Karpas-422 (cell line): Measurements from ENCODE around the gene ANKFY1. TPM values are rescaled to one million over a fixed set of nuclear protein-coding genes. Genes with fewer than 3 reads are reported as not detected.

ENCODE experiments used
- DNase-seq: peaks from one replicate; pipeline ENCODE4 v3.0.0-alpha.2; 2015
- H2AFZ ChIP-seq: fragments of 200-600 bp; sonication (generic); 2 replicates; pipeline ENCODE4 v1.6.1; 2014; ENCODE audit warnings: antibody characterized with exemption, low read length, mixed read lengths
- H3K27ac ChIP-seq: fragments of 200-600 bp; sonication (generic); 2 replicates; pipeline ENCODE4 v1.5.1; 2014; ENCODE audit warnings: mild to moderate bottlenecking, low read length, moderate library complexity
- H3K27me3 ChIP-seq: fragments of 200-600 bp; sonication (generic); 2 replicates; pipeline ENCODE4 v1.6.1; 2014; ENCODE audit warnings: low read length, mixed read lengths
- H3K36me3 ChIP-seq: fragments of 200-600 bp; sonication (generic); 2 replicates; pipeline ENCODE4 v1.6.1; 2014; ENCODE audit warnings: low read length, mixed read lengths; ENCODE audit not compliant: insufficient read depth
- H3K4me1 ChIP-seq: fragments of 200-600 bp; sonication (generic); 2 replicates; pipeline ENCODE4 v1.6.1; 2014; ENCODE audit warnings: mild to moderate bottlenecking, low read length, mixed read lengths
- H3K4me2 ChIP-seq: fragments of 200-600 bp; sonication (generic); 2 replicates; pipeline ENCODE4 v1.6.1; 2014; ENCODE audit warnings: low read length, low read depth, mild to moderate bottlenecking; ENCODE audit not compliant: poor library complexity, severe bottlenecking
- H3K4me3 ChIP-seq: fragments of 200-600 bp; sonication (generic); 2 replicates; pipeline ENCODE4 v1.5.1; 2014; ENCODE audit warnings: mild to moderate bottlenecking, antibody characterized with exemption, low read length, mixed read lengths
- H3K79me2 ChIP-seq: fragments of 200-600 bp; sonication (generic); 2 replicates; pipeline ENCODE4 v1.6.1; 2014; ENCODE audit warnings: mild to moderate bottlenecking, low read length, mixed read lengths
- H3K9ac ChIP-seq: fragments of 200-600 bp; sonication (generic); 2 replicates; pipeline ENCODE4 v1.6.0; 2014; ENCODE audit warnings: low read length
- H3K9me2 ChIP-seq: fragments of 200-600 bp; sonication (generic), shearing (Covaris generic); replicated peaks from 2 replicates; pipeline ENCODE4 v1.6.0; 2014; ENCODE audit warnings: mild to moderate bottlenecking, low read length, moderate library complexity; ENCODE audit not compliant: insufficient read depth
- H3K9me3 ChIP-seq: fragments of 300-700, 200-600 bp; sonication (generic); 2 replicates; pipeline ENCODE4 v1.6.1; 2014; ENCODE audit warnings: low read length, mixed read lengths
- H4K20me1 ChIP-seq: fragments of 200-600 bp; sonication (generic); 2 replicates; pipeline ENCODE4 v1.6.1; 2014; ENCODE audit warnings: mild to moderate bottlenecking, antibody characterized with exemption, low read length, low read depth; ENCODE audit not compliant: insufficient read depth
- total RNA-seq: library from RNA; depleted of rRNA; stranded (reverse); fragments of >200 nt; shearing (Covaris generic); gene quantifications from 2 replicates; pipeline ENCODE4 v1.2.3, GENCODE V29; 2014; ENCODE audit warnings: low replicate concordance

The ANKFY1 gene
- total RNA-seq, 1 experiment from 2014 or later: 34.4 TPM

DNA sequence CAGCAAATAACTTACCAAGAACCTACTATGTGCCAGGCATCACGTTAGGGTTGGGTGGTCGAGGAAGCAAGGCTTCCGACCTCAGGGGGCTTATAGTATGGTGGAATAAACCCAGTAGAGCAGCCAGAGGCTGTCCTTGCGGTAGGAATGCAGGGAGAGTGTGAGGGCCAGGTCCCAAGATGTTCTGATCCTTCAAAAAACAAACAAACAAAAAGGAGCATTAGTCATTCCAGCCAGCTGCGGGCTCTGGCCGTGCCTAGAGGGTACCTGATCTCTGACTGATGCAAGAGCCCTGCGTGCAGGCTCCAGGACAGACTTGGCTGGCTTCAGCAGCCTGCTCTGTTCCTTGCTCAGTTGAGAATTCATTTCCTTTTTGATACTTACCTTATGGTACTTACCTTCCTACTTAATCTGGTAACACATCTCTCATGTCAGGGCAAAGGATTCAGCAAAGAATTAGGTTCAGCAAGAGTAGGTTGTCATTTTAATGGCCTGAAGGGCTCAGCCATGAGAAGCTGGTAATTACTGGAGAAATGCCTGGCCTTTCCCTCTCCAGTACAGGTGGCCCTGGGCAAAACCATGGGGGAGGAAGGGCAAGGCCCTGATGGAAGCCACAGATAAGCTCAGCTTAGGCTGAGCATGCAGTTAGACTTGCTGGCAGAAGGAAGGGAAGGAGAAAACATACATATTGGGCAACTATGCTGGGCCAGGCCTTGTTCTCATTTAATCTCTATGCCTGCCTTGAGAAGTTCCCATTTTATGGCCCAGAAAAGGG, 102.4 kb downstream of the ANKFY1 start:
- no peak overlapping the region for H3K9ac ChIP-seq
- H2AFZ ChIP-seq: no peak overlapping the region

DNA sequence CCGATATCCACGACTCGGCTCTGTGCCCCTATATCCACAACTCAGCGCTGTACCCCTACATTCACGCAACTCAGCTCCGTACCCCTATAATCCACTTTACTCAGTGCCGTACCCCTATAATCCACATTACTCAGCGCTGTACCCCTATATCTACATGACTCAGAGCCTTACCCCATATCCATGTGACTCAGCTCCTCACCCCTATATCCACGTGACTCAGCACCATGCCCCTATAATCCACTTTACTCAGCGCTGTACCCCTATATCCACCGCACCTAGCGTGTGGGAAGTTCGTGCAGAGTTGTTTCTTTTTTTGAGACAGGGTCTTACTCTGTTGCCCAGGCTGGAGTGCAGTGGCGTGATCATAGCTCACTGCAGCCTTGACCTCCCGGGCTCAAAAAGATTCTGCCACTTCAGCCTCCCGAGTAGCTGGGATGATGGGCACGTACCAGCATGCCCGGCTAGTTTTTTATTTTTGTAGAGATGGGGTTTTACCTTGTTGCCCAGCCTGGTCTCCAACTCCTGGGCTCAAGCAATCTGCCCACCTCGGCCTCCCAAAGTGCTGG, 103.4 kb downstream of the ANKFY1 start:
- Histone ChIP-seq H3K27ac (no peak overlapping the region), H3K4me3 (no peak overlapping the region), H3K36me3 (no peaks in the 10 kb centered on the region), H3K4me2 (no peak overlapping the region), H3K79me2 (no peaks in the 10 kb centered on the region), H4K20me1 (no peaks in the 10 kb centered on the region), H3K9me3 (no peaks in the 10 kb centered on the region), H2AFZ (no peak overlapping the region), H3K27me3 (no peaks in the 10 kb centered on the region), H3K4me1 (no peaks in the 10 kb centered on the region), H3K9me2 (no peaks in the 10 kb centered on the region), H3K9ac (no peak overlapping the region)
- DNase-seq: no peak

More for the DNA sequence above, 102.4 kb downstream of the ANKFY1 start:
- no peaks in the 10 kb centered on the region for H4K20me1 ChIP-seq
- H3K36me3 ChIP-seq: peaks cover 2% of the 10 kb centered on the region; the same call in 1 of the 2 replicates
- no peak for DNase-seq
- no peak overlapping the region for H3K27ac ChIP-seq
- H3K79me2 ChIP-seq: no peaks in the 10 kb centered on the region
- no peaks in the 10 kb centered on the region for H3K27me3 ChIP-seq
- no peaks in the 10 kb centered on the region for H3K9me3 ChIP-seq
- no peak overlapping the region for H3K4me2 ChIP-seq
- H3K4me3 ChIP-seq: no peak overlapping the region
- H3K4me1 ChIP-seq: no peaks in the 10 kb centered on the region
- no peaks in the 10 kb centered on the region for H3K9me2 ChIP-seq

DNA sequence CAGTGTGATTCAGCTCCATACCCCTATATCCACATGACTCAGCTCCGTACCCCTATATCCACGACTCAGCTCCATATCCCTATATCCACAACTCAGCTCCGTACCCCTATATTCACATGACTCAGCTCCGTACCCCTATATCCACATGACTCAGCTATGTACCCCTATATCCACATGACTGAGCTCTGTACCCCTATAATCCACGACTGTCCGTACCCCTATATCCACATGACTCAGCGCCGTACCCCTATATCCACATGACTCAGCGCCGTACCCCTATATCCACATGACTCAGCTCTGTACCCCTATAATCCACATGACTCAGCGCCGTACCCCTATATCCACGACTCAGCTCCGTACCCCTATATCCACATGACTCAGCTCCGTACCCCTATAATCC, 104.0 kb downstream of the ANKFY1 start:
- Histone ChIP-seq H3K9me2 (no peaks in the 10 kb centered on the region), H3K9me3 (no peaks in the 10 kb centered on the region), H3K4me3 (no peak overlapping the region), H3K27ac (no peak overlapping the region), H3K9ac (no peak overlapping the region), H3K4me1 (no peaks in the 10 kb centered on the region), H2AFZ (no peak overlapping the region), H3K79me2 (no peaks in the 10 kb centered on the region), H3K27me3 (no peaks in the 10 kb centered on the region), H3K36me3 (no peaks in the 10 kb centered on the region), H4K20me1 (no peaks in the 10 kb centered on the region), H3K4me2 (no peak overlapping the region)
- DNase-seq: no peak

DNA sequence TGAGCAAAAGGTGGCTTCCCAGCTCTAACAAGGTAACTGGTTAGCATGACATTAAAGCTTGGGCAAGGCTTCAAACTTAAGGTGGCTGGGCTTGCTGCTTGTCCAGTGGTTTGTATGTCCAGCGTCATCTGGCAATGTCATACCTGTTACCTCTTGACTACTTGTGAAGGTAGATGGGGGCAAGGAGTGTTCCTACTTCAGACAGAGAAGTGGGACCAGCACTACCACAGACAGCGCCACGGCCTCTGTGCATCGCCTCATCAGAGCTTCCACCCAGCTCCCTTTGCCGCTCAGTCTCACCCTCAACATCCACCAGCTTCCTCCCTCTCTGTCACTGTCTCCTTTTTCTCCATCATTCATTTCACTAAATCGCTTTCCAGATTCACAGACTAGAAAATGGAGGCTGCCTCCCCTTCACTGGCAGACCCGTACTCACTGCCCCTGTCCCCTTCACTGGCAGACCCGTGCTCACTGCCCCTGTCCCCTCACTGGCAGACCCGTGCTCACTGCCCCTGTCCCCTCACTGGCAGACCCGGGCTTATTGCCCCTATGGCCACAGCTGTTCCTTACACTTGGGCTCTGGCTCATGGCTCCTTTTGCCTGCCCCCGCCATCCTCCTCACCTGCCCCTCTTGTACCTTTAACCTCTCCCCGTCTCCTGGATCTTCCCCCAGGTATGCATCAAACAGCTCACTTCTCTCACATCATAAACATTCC, 106.0 kb downstream of the ANKFY1 start:
- H3K9me3 ChIP-seq: no peaks in the 10 kb centered on the region
- no peak overlapping the region for H3K9ac ChIP-seq
- no peak overlapping the region for H3K4me2 ChIP-seq
- H4K20me1 ChIP-seq: no peaks in the 10 kb centered on the region
- no peak overlapping the region for H3K27ac ChIP-seq
- no peak for DNase-seq
- no peaks in the 10 kb centered on the region for H3K9me2 ChIP-seq
- no peak overlapping the region for H3K4me3 ChIP-seq
- no peaks in the 10 kb centered on the region for H3K4me1 ChIP-seq
- H3K27me3 ChIP-seq: no peaks in the 10 kb centered on the region
- no peak overlapping the region for H2AFZ ChIP-seq
- no peaks in the 10 kb centered on the region for H3K36me3 ChIP-seq
- H3K79me2 ChIP-seq: no peaks in the 10 kb centered on the region

DNA sequence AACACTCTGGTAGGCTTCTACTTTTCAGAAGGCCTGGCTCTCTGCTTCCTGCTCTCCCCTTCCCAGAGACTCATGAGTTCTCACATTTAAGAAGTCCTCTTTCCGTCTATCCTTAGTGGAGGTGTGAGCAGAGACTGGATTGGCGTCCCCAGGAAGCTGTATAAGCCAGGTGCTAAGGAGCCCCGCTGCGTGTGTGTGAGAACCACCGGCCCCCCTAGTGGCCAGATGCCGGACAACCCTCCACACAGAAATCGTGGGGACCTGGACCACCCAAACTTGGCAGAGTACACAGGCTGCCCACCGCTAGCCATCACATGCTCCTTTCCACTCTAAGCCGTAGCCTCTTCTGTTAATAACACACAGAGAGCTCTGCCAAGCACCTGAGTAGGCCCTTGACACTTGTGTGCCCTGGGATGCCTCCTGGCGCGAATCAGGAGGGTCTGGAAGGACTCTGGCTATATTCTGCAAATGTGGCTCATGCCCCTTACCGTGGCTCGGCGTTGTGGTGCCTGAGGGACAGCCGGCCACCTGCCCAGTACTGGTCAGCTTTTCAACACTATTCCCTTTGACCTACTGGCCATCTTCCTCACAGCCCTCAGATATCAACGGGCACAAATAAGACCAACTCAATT, 106.9 kb downstream of the ANKFY1 start:
- H3K27me3 ChIP-seq: no peaks in the 10 kb centered on the region
- H3K9ac ChIP-seq: no peak overlapping the region
- no peak overlapping the region for H3K27ac ChIP-seq
- DNase-seq: no peak
- H4K20me1 ChIP-seq: no peaks in the 10 kb centered on the region
- no peaks in the 10 kb centered on the region for H3K4me1 ChIP-seq
- H3K4me2 ChIP-seq: no peak overlapping the region
- H3K9me3 ChIP-seq: no peaks in the 10 kb centered on the region
- no peak overlapping the region for H2AFZ ChIP-seq
- no peaks in the 10 kb centered on the region for H3K9me2 ChIP-seq
- no peaks in the 10 kb centered on the region for H3K36me3 ChIP-seq
- H3K79me2 ChIP-seq: no peaks in the 10 kb centered on the region
- H3K4me3 ChIP-seq: no peak overlapping the region

DNA sequence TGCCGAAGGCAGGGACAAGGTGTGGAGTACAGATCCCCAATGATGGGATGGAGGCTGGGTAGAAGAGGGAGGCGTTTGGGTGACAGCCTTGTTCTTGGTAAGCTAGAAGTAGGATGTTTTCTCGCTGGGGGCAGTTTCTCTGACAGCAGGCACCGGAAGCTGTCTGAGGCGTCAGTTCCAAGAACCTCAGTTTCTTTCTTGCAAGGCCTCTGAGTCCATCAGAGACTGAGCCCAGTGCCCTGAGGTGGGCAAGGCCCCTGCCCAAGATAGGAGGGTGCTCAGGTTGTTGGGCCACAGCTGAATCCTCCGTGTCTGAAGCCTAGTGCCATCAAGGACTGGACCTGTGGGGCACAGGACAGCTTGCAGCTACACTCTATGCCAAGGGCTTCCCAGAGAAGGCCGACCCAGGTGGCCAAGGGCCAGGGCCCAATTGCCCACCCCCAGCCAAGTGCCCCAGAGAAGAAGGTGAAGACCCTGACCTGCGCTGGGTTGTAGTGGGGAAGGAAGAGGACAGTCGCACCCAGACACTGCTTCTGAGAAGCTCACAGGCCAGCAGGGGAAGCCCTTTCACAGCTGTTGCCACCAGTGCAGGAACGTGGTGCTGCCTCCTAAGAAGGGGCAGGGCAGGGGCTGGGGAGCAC, 107.7 kb downstream of the ANKFY1 start:
- no peak overlapping the region for H3K4me3 ChIP-seq
- H3K4me1 ChIP-seq: no peaks in the 10 kb centered on the region

DNA sequence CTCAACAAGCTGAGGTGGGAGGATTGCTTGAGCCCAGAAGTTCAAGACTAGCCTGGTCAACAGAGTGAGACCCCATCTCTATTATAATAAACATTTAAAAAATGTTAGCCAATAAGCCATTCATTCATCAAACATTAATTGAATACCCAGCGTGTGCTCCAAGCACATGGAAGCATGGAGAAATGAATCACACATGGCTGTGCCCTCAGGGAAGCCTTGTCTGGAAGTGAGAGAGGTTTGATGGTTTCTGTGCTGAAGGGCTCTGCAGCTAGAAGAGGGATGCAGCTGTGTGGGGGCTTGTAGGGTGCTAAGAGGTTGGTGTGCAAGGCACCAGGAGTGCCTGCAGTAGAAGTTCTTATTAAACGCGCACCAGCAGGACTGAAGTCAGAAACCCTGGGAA, 109.6 kb downstream of the ANKFY1 start:
- H3K9me2 ChIP-seq: no peaks in the 10 kb centered on the region
- H3K4me1 ChIP-seq: no peaks in the 10 kb centered on the region
- no peak overlapping the region for H3K27ac ChIP-seq
- H3K9me3 ChIP-seq: no peaks in the 10 kb centered on the region
- H3K27me3 ChIP-seq: no peaks in the 10 kb centered on the region
- H4K20me1 ChIP-seq: no peaks in the 10 kb centered on the region
- no peaks in the 10 kb centered on the region for H3K36me3 ChIP-seq
- H3K4me2 ChIP-seq: no peak overlapping the region
- H3K79me2 ChIP-seq: no peaks in the 10 kb centered on the region
- no peak overlapping the region for H3K9ac ChIP-seq
- H3K4me3 ChIP-seq: no peak overlapping the region
- no peak overlapping the region for H2AFZ ChIP-seq
- DNase-seq: no peak

More for the DNA sequence above, 107.7 kb downstream of the ANKFY1 start:
- Histone ChIP-seq H3K79me2 (no peaks in the 10 kb centered on the region), H3K9me3 (no peaks in the 10 kb centered on the region), H3K27ac (no peak overlapping the region), H3K9me2 (no peaks in the 10 kb centered on the region), H3K4me2 (no peak overlapping the region), H2AFZ (no peak overlapping the region), H3K27me3 (no peaks in the 10 kb centered on the region), H4K20me1 (no peaks in the 10 kb centered on the region), H3K9ac (no peak overlapping the region), H3K36me3 (no peaks in the 10 kb centered on the region)
- no peak for DNase-seq

DNA sequence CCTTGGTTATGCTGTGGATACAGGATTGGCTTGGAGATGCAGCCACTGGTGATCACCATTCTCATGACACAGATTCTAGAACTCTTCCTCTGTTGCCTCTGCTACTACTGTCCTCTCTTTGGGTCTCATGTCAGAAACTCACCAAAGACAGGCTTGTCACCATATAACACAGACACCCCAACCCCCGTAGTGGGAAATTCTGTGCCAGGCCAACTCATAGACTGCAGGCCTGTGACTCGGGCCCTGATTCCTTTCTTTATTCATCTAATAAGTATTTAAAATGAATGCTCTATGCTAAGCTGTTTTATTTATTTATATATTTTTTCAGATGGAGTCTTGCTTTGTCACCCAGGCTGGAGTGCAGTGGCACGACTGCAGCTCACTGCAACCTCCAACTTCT, 111.3 kb downstream of the ANKFY1 start:
- H3K9me3 ChIP-seq: no peaks in the 10 kb centered on the region
- no peaks in the 10 kb centered on the region for H4K20me1 ChIP-seq
- H3K4me3 ChIP-seq: no peak overlapping the region
- H3K27ac ChIP-seq: no peak overlapping the region
- H3K9me2 ChIP-seq: no peaks in the 10 kb centered on the region
- H3K79me2 ChIP-seq: no peaks in the 10 kb centered on the region
- H3K4me2 ChIP-seq: no peak overlapping the region
- H2AFZ ChIP-seq: no peak overlapping the region
- no peak overlapping the region for H3K9ac ChIP-seq
- no peaks in the 10 kb centered on the region for H3K4me1 ChIP-seq
- DNase-seq: no peak
- H3K36me3 ChIP-seq: no peaks in the 10 kb centered on the region
- no peaks in the 10 kb centered on the region for H3K27me3 ChIP-seq
